Body of pancreas (tissue), 4 donors: ENCODE results near the gene GUK1. TPM values are rescaled to one million over a fixed set of nuclear protein-coding genes. Genes with fewer than 3 reads are reported as not detected.

Source experiments
- ATAC-seq: fragments of 150-250 bp; one replicate; pipeline ENCODE4 v1.9.1; 2016
- DNase-seq, 4 donors: peaks; one replicate each; pipeline ENCODE4 v3.0.0-alpha.2; 2019
- H3K27ac ChIP-seq, 4 donors: fragments of 200-600 bp; sonication (generic); 1 replicate in 3 of 4; 2 replicates in 1 of 4; pipeline versions ENCODE4 v1.5.1 to v1.6.1; 2016 to 2019; ENCODE audit warnings: mild to moderate bottlenecking in 1 of 4, mixed read lengths in 1 of 4, moderate library complexity in 1 of 4
- H3K27me3 ChIP-seq, 2 donors: fragments of 200-600 bp; sonication (generic); one replicate each; pipeline ENCODE4 v1.6.0; 2016; ENCODE audit warnings: mild to moderate bottlenecking in 1 of 2
- H3K36me3 ChIP-seq, 2 donors: fragments of 200-600 bp; sonication (generic); replicated peaks in 1 of 2; 2 replicates each; pipeline ENCODE4 v1.5.1; 2016; ENCODE audit warnings: low read depth in 2 of 2; ENCODE audit not compliant: insufficient read depth in 1 of 2
- H3K4me1 ChIP-seq: fragments of 200-600 bp; sonication (generic); one replicate; pipeline ENCODE4 v1.6.0; 2016
- H3K4me3 ChIP-seq, 2 donors: fragments of 200-600 bp; sonication (generic); 1 replicate in 1 of 2; 2 replicates in 1 of 2; pipeline ENCODE4 v1.5.1; 2016 to 2019
- H3K9me3 ChIP-seq, 3 donors: fragments of 200-600 bp; sonication (generic); 1 replicate in 2 of 3; 2 replicates in 1 of 3; pipeline ENCODE4 v1.5.1; 2016
- CTCF ChIP-seq, 7 experiments: fragments of 450-650 bp in 4 of 7; fragments of 200-600 bp in 3 of 7; sonication (generic) in 3 of 7; IDR thresholded peaks; one replicate each; pipeline ENCODE4 v1.5.1; 2016 to 2019; ENCODE audit warnings: antibody characterized with exemption in 7 of 7
- POLR2A ChIP-seq, 3 donors: fragments of 450-650 bp; IDR thresholded peaks; one replicate each; pipeline ENCODE4 v1.6.1; 2016; ENCODE audit warnings: antibody characterized with exemption in 3 of 3, mild to moderate bottlenecking in 2 of 3
- WGBS, 2 donors: methylation state at CpG; one replicate each; pipeline ENCODE4 v1.1.5; 2017; 5-methylcytosine and 5-hydroxymethylcytosine counted together
- intact Hi-C: fragments of 100-400 bp; cut with DNase I; formaldehyde crosslinking; loops from one replicate; pipeline ENCODE4 v1.15.1; 2023
- total RNA-seq, 2 donors: library from RNA; depleted of rRNA; stranded (reverse); fragments of >200 nt; gene quantifications; one replicate each; pipeline ENCODE4 v1.1.0, GENCODE V29; 2016

The GUK1 gene
- total RNA-seq, 2 donors from 2014 or later, result 210 to 216 TPM

- intact Hi-C loops, result no loop called here
- TF ChIP-seq CTCF (IDR thresholded peaks at IDR 0.05) (no peak), POLR2A (IDR thresholded peaks at IDR 0.05) (no peak)
- no peak overlapping the region for H3K4me3 ChIP-seq
- H3K9me3 ChIP-seq, result no peaks in the 10 kb centered on the region
- peaks cover 92% of the 10 kb centered on the region for H3K4me1 ChIP-seq
- no peak overlapping the region for H3K27ac ChIP-seq
- 76% methylated on average over 19 to 20 of the region's 20 CpGs for WGBS, 2 donors
- no peak for ATAC-seq
- no peaks in the 10 kb centered on the region for H3K27me3 ChIP-seq
- peaks cover 7 to 10% of the 10 kb centered on the region in 2 donors for H3K36me3 ChIP-seq
- no peak for DNase-seq
These were observed 46.8 kb upstream of the GUK1 start for GRCh38 chr1:228093050-228093906.

GRCh38 chr1:228094432-228095016, 45.6 kb upstream of the GUK1 start:
- WGBS, 2 donors, result 85 to 90% methylated on average over 13 of the region's 13 CpGs
- no peak overlapping the region for H3K27ac ChIP-seq
- H3K36me3 ChIP-seq, result peaks cover 7 to 14% of the 10 kb centered on the region in 2 donors

GRCh38 chr1:228095161-228095560, 44.9 kb upstream of the GUK1 start:
- DNase-seq, result no peak
- 95 to 98% methylated on average over 4 of the region's 4 CpGs for WGBS, 2 donors
- intact Hi-C loops, result no loop called here
- Histone ChIP-seq H3K27me3 (no peaks in the 10 kb centered on the region), H3K9me3 (no peaks in the 10 kb centered on the region), H3K4me3 (no peak overlapping the region), H3K36me3 (peaks cover 7 to 14% of the 10 kb centered on the region in 2 donors), H3K4me1 (peaks cover 73% of the 10 kb centered on the region), H3K27ac (no peak overlapping the region)
- no peak for TF ChIP-seq CTCF (IDR thresholded peaks at IDR 0.05)
- ATAC-seq, result no peak

More at GRCh38 chr1:228094432-228095016, 45.6 kb upstream of the GUK1 start:
- H3K27me3 ChIP-seq, result no peaks in the 10 kb centered on the region
- H3K9me3 ChIP-seq, result no peaks in the 10 kb centered on the region
- intact Hi-C loops, result no loop called here
- peaks cover 79% of the 10 kb centered on the region for H3K4me1 ChIP-seq
- DNase-seq (no peak), ATAC-seq (no peak)
- TF ChIP-seq CTCF (IDR thresholded peaks at IDR 0.05) (no peak), POLR2A (IDR thresholded peaks at IDR 0.05) (no peak)
- no peak overlapping the region for H3K4me3 ChIP-seq

GRCh38 chr1:228095938-228096337, 44.1 kb upstream of the GUK1 start:
- TF ChIP-seq POLR2A (IDR thresholded peaks at IDR 0.05), result no peak
- no peak for TF ChIP-seq CTCF (IDR thresholded peaks at IDR 0.05)
- Histone ChIP-seq H3K9me3 (no peaks in the 10 kb centered on the region), H3K27ac (no peak overlapping the region), H3K36me3 (peaks cover 7 to 14% of the 10 kb centered on the region in 2 donors), H3K4me1 (peaks cover 69% of the 10 kb centered on the region), H3K4me3 (no peak overlapping the region), H3K27me3 (no peaks in the 10 kb centered on the region)
- ATAC-seq, result no peak
- 79 to 82% methylated on average over 7 to 8 of the region's 8 CpGs for WGBS, 2 donors
- no peak for DNase-seq
- intact Hi-C loops, result no loop called here
